H1 (cell line): ENCODE results near the gene HAO2. TPM values are rescaled to one million over a fixed set of nuclear protein-coding genes. Genes with fewer than 3 reads are reported as not detected.

Source experiments
- CTCF ChIA-PET: fragments of 300-600 bp; sonication (Branson Sonifier 250); formaldehyde crosslinking; loops from one replicate; lab custom pipeline; 2021; ENCODE audit not compliant: partially characterized antibody; lab: Charles Lee
- POLR2A ChIA-PET: fragments of 300-600 bp; sonication (Branson Sonifier 250); formaldehyde crosslinking; loops from one replicate; lab custom pipeline; 2021; ENCODE audit warnings: inconsistent platforms; ENCODE audit not compliant: partially characterized antibody; lab: Charles Lee
- DNase-seq, 2 experiments: peaks; one replicate each; pipeline versions ENCODE4 v3.0.0 to v3.0.0-alpha.2; 2010 to 2022; ENCODE audit warnings: low spot score in 2 of 2, low read depth in 1 of 2, mixed read lengths in 1 of 2
- FAIRE-seq: peaks from 2 replicates; lab custom pipeline; 2011; peaks lifted over from hg19 to GRCh38; lab: Jason Lieb, UNC
- H2AFZ ChIP-seq: 2 replicates; pipeline ENCODE4 v1.8.1; 2012; ENCODE audit warnings: low read length, inconsistent platforms
- H2AK5ac ChIP-seq: 2 replicates; pipeline ENCODE4 v1.6.1; 2013; ENCODE audit warnings: low read depth, low read length
- H2BK120ac ChIP-seq: replicated peaks from 2 replicates; pipeline ENCODE3; 2013; ENCODE audit warnings: low read depth, low read length, inconsistent platforms
- H2BK12ac ChIP-seq: 2 replicates; pipeline ENCODE4 v1.6.1; 2013; ENCODE audit warnings: low read depth, low read length
- H2BK15ac ChIP-seq: 2 replicates; pipeline ENCODE4 v1.6.1; 2013; ENCODE audit warnings: low read length
- H2BK20ac ChIP-seq: 2 replicates; pipeline ENCODE4 v1.6.1; 2013; ENCODE audit warnings: low read length
- H2BK5ac ChIP-seq: 2 replicates; pipeline ENCODE4 v1.6.1; 2013; ENCODE audit warnings: low read depth, low read length
- H3K14ac ChIP-seq: 2 replicates; pipeline ENCODE4 v1.6.1; 2013; ENCODE audit warnings: inconsistent platforms; ENCODE audit not compliant: insufficient read length
- H3K18ac ChIP-seq: 2 replicates; pipeline ENCODE4 v1.6.1; 2013; ENCODE audit warnings: low read length; ENCODE audit errors: extremely low read depth
- H3K23ac ChIP-seq: 2 replicates; pipeline ENCODE4 v1.6.1; 2013; ENCODE audit warnings: inconsistent platforms; ENCODE audit not compliant: insufficient read length
- H3K23me2 ChIP-seq: 2 replicates; pipeline ENCODE4 v1.6.1; 2013; ENCODE audit warnings: low read depth, low read length
- H3K27ac ChIP-seq: 2 replicates; pipeline ENCODE4 v1.6.1; 2011; ENCODE audit warnings: low read depth, low read length, inconsistent platforms
- H3K27me3 ChIP-seq, 4 experiments: replicated peaks in 1 of 4; 1 replicate in 1 of 4; 2 replicates in 3 of 4; pipeline versions ENCODE4 v1.6.1 to v1.8.1; 2011 to 2013; ENCODE audit warnings: low read length in 3 of 4, mild to moderate bottlenecking in 3 of 4, inconsistent platforms in 2 of 4, mixed read lengths in 2 of 4, moderate library complexity in 1 of 4; ENCODE audit not compliant: control insufficient read depth in 3 of 4, insufficient read depth in 3 of 4; ENCODE audit errors: extremely low read depth in 1 of 4
- H3K36me3 ChIP-seq, 4 experiments: 2 replicates each; pipeline versions ENCODE4 v1.6.1 to v1.8.1; 2011 to 2013; ENCODE audit warnings: mild to moderate bottlenecking in 4 of 4, low read length in 3 of 4, moderate library complexity in 2 of 4, control low read depth in 1 of 4, inconsistent platforms in 1 of 4; ENCODE audit not compliant: insufficient read depth in 4 of 4, control insufficient read depth in 2 of 4
- H3K4ac ChIP-seq: replicated peaks from 2 replicates; pipeline ENCODE3; 2013; ENCODE audit warnings: low read length, low read depth, mixed read lengths, inconsistent platforms; ENCODE audit not compliant: insufficient read length
- H3K4me1 ChIP-seq, 4 experiments: replicated peaks in 1 of 4; 1 replicate in 1 of 4; 2 replicates in 3 of 4; pipeline versions ENCODE4 v1.6.1 to v1.8.1; 2011 to 2013; ENCODE audit warnings: low read length in 3 of 4, inconsistent platforms in 2 of 4, mixed read lengths in 1 of 4; ENCODE audit not compliant: insufficient read depth in 4 of 4, control insufficient read depth in 3 of 4
- H3K4me2 ChIP-seq, 2 experiments: 2 replicates each; pipeline versions ENCODE4 v1.6.1 to v1.8.1; 2011 to 2013; ENCODE audit warnings: low read depth in 2 of 2, low read length in 2 of 2, control low read depth in 1 of 2, inconsistent platforms in 1 of 2, mild to moderate bottlenecking in 1 of 2; ENCODE audit not compliant: insufficient read depth in 1 of 2
- H3K4me3 ChIP-seq, 4 experiments: fragments of 200-600, 300-600 bp in 1 of 4; sonication (generic), shearing (Covaris generic), sonication (Bioruptor Twin) in 1 of 4; 2 replicates each; pipeline versions ENCODE4 v1.5.1 to v1.8.1; 2011 to 2016; ENCODE audit warnings: low read length in 4 of 4, low read depth in 3 of 4, control low read depth in 2 of 4, inconsistent platforms in 2 of 4, mild to moderate bottlenecking in 2 of 4, mixed read lengths in 1 of 4, moderate library complexity in 1 of 4; ENCODE audit not compliant: insufficient read depth in 2 of 4; ENCODE audit errors: extremely low read depth in 1 of 4
- H3K56ac ChIP-seq: replicated peaks from 2 replicates; pipeline ENCODE3; 2013; ENCODE audit warnings: low read depth, mild to moderate bottlenecking, mixed read lengths, low read length, inconsistent platforms; ENCODE audit not compliant: insufficient read length
- H3K79me1 ChIP-seq: 2 replicates; pipeline ENCODE4 v1.6.1; 2013; ENCODE audit warnings: low read depth, low read length, control low read depth
- H3K79me2 ChIP-seq, 2 experiments: 2 replicates each; pipeline versions ENCODE4 v1.6.1 to v1.8.1; 2012 to 2013; ENCODE audit warnings: low read length in 2 of 2, mild to moderate bottlenecking in 2 of 2, inconsistent platforms in 1 of 2; ENCODE audit not compliant: insufficient read depth in 2 of 2, control insufficient read depth in 1 of 2
- H3K9ac ChIP-seq, 4 experiments: replicated peaks in 1 of 4; 1 replicate in 1 of 4; 2 replicates in 3 of 4; pipeline versions ENCODE4 v1.6.1 to v1.8.1; 2011 to 2013; ENCODE audit warnings: low read depth in 3 of 4, low read length in 3 of 4, control low read depth in 2 of 4, mild to moderate bottlenecking in 2 of 4, moderate library complexity in 2 of 4, inconsistent platforms in 1 of 4; ENCODE audit errors: extremely low read depth in 1 of 4
- H3K9me3 ChIP-seq, 2 experiments: 2 replicates each; pipeline versions ENCODE4 v1.6.1 to v1.8.1; 2012 to 2013; ENCODE audit warnings: mild to moderate bottlenecking in 2 of 2, moderate library complexity in 2 of 2, control low read depth in 1 of 2, inconsistent platforms in 1 of 2, low read depth in 1 of 2, low read length in 1 of 2, mixed read lengths in 1 of 2; ENCODE audit not compliant: insufficient read depth in 2 of 2
- H4K20me1 ChIP-seq, 2 experiments: replicated peaks in 1 of 2; 2 replicates each; pipeline versions ENCODE3 to v1.8.1; 2011 to 2013; ENCODE audit warnings: inconsistent platforms in 2 of 2, low read length in 2 of 2, mild to moderate bottlenecking in 1 of 2; ENCODE audit not compliant: insufficient read depth in 2 of 2, control insufficient read depth in 1 of 2
- H4K5ac ChIP-seq: 2 replicates; pipeline ENCODE4 v1.6.1; 2013; ENCODE audit warnings: low read length, low read depth, mixed read lengths, inconsistent platforms; ENCODE audit not compliant: insufficient read length
- H4K8ac ChIP-seq: 2 replicates; pipeline ENCODE4 v1.8.0; 2013; ENCODE audit warnings: mild to moderate bottlenecking, moderate library complexity, low read length, inconsistent platforms; ENCODE audit not compliant: insufficient read depth; ENCODE audit errors: extremely low read depth
- H4K91ac ChIP-seq: replicated peaks from 2 replicates; pipeline ENCODE3; 2013; ENCODE audit warnings: low read length, mixed read lengths, inconsistent platforms; ENCODE audit not compliant: insufficient read length
- BCL11A ChIP-seq, 2 experiments: IDR thresholded peaks; one replicate each; pipeline ENCODE4 v1.6.1; 2011; ENCODE audit warnings: low read depth in 2 of 2, low read length in 2 of 2, mild to moderate bottlenecking in 2 of 2
- CTCF ChIP-seq, 3 experiments: IDR thresholded peaks; 1 replicate in 2 of 3; 2 replicates in 1 of 3; pipeline versions ENCODE4 v1.5.1 to v1.6.1; 2011; ENCODE audit warnings: low read length in 3 of 3, mild to moderate bottlenecking in 3 of 3, inconsistent platforms in 2 of 3, low read depth in 1 of 3, moderate library complexity in 1 of 3; ENCODE audit not compliant: insufficient read depth in 1 of 3; ENCODE audit errors: control extremely low read depth in 1 of 3
- JUN ChIP-seq: IDR thresholded peaks from 2 replicates; pipeline ENCODE4 v1.6.1; 2011; ENCODE audit warnings: low read depth, mild to moderate bottlenecking, improper control_type of control experiment, low read length
- RAD21 ChIP-seq, 2 experiments: IDR thresholded peaks in 1 of 2; conservative IDR thresholded peaks in 1 of 2; 2 replicates each; pipeline ENCODE4 v1.6.1; 2011; ENCODE audit warnings: low read depth in 2 of 2, low read length in 2 of 2, improper control_type of control experiment in 1 of 2, inconsistent platforms in 1 of 2, mild to moderate bottlenecking in 1 of 2, moderate library complexity in 1 of 2
- SIN3A ChIP-seq, 2 experiments: IDR thresholded peaks in 1 of 2; conservative IDR thresholded peaks in 1 of 2; 2 replicates each; pipeline ENCODE4 v1.6.1; 2011 to 2012; ENCODE audit warnings: low read length in 2 of 2, improper control_type of control experiment in 1 of 2, low read depth in 1 of 2, mild to moderate bottlenecking in 1 of 2
- SIRT6 ChIP-seq: IDR thresholded peaks from one replicate; pipeline ENCODE4 v1.7.1; 2012; ENCODE audit warnings: low read length, inconsistent platforms
- SIX5 ChIP-seq: IDR thresholded peaks from 2 replicates; pipeline ENCODE4 v1.6.1; 2011; ENCODE audit warnings: mild to moderate bottlenecking, low read depth, low read length
- SP1 ChIP-seq: IDR thresholded peaks from 2 replicates; pipeline ENCODE4 v1.6.1; 2011; ENCODE audit warnings: low read depth, low read length
- SP2 ChIP-seq: IDR thresholded peaks from 2 replicates; pipeline ENCODE4 v1.6.1; 2012; ENCODE audit warnings: mild to moderate bottlenecking, low read length, inconsistent platforms
- SP4 ChIP-seq: IDR thresholded peaks from 2 replicates; pipeline ENCODE4 v1.6.1; 2012; ENCODE audit warnings: low read length, inconsistent platforms
- SRF ChIP-seq: IDR thresholded peaks from 2 replicates; pipeline ENCODE4 v1.6.1; 2011; ENCODE audit warnings: mild to moderate bottlenecking, low read depth, low read length, moderate library complexity
- TBP ChIP-seq: IDR thresholded peaks from 2 replicates; pipeline ENCODE4 v1.6.1; 2011; ENCODE audit warnings: low read depth, low read length, improper control_type of control experiment
- ZNF274 ChIP-seq: IDR thresholded peaks from 2 replicates; pipeline ENCODE4 v1.7.0; 2012; ENCODE audit warnings: low read length, borderline replicate concordance; ENCODE audit errors: extremely low read depth
- polyA plus RNA-seq, 7 experiments: library from polyadenylated mRNA; depleted of rRNA in 3 of 7; stranded (reverse) in 5 of 7; unstranded in 2 of 7; fragments of >200 nt in 5 of 7; fragments of 200-250 nt in 2 of 7; gene quantifications; 1 replicate in 5 of 7; 2 replicates in 1 of 7; 4 replicates in 1 of 7; pipeline versions ENCODE4 v1.2.1 to v1.2.3, GENCODE V29; 2011 to 2013; ENCODE audit warnings: missing spikeins in 2 of 7, mixed read lengths in 2 of 7
- total RNA-seq: library from RNA; stranded (reverse); fragmentation: NEBNext Ultra II Directional; extraction: Animal tissue kit (Norgen Biotek cat#: 25700); gene quantifications from 2 replicates; pipeline ENCODE4 v1.2.1, GENCODE V29; 2021

The HAO2 gene
- total and polyA plus RNA-seq, 2 of the 8 experiments (the other 6 are each of a cell fraction or from before 2014, with no cell fraction given): not detected

- Histone ChIP-seq H3K79me2 (no peaks in the 10 kb centered on the region), H4K5ac (no peak overlapping the region), H3K18ac (no peak overlapping the region), H2BK12ac (no peak overlapping the region), H2BK5ac (no peak overlapping the region), H3K36me3 (no peaks in the 10 kb centered on the region), H2AK5ac (no peak overlapping the region), H2AFZ (no peak overlapping the region), H3K4me2 (no peak overlapping the region), H4K8ac (no peak overlapping the region), H3K23me2 (no peaks in the 10 kb centered on the region), H2BK20ac (no peak overlapping the region), H3K23ac (no peak overlapping the region), H2BK120ac (no peak overlapping the region), H3K27ac (no peak overlapping the region), H3K27me3 (no peaks in the 10 kb centered on the region), H4K91ac (no peak overlapping the region), H3K4ac (no peak overlapping the region), H3K79me1 (no peaks in the 10 kb centered on the region), H2BK15ac (no peak overlapping the region), H3K4me3 (no peak overlapping the region), H4K20me1 (no peaks in the 10 kb centered on the region), H3K56ac (no peak overlapping the region), H3K9me3 (no peaks in the 10 kb centered on the region), H3K14ac (no peak overlapping the region), H3K9ac (no peak overlapping the region), H3K4me1 (0 out of 7 replicates have a peak, but pooled peaks cover 0 to 2% (median 0%) of the 10 kb centered on the region in 4 experiments)
- FAIRE-seq: no peak
- ChIA-PET POLR2A (no interaction called here), CTCF (interaction anchor here (0.9 to 2.0 kb wide), 4 partner anchors 10 to 26 kb away, joined by 3 to 9 read pairs (median 4); no protein-coding TSS in a partner anchor)
- no peak for DNase-seq
- TF ChIP-seq SP1 (no peak), SIRT6 (no peak), TBP (no peak), BCL11A (IDR thresholded peaks at IDR 0.05; ENCODE audit: low read depth in 2 of 2, low read length in 2 of 2) (no peak), JUN (no peak), ZNF274 (no peak), SIX5 (no peak), SRF (no peak), SIN3A (conservative IDR thresholded peaks at IDR 0.05 in 1 of 2, IDR thresholded peaks at IDR 0.05 in 1 of 2; ENCODE audit: low read depth in 1 of 2, low read length in 2 of 2) (no peak), SP2 (no peak), CTCF (IDR thresholded peaks at IDR 0.05; ENCODE audit: control extremely low read depth in 1 of 3, insufficient read depth in 1 of 3, low read depth in 1 of 3, low read length in 3 of 3) (peak in 1 of 3 experiments; percentile 15; a peak in 1 of 4 replicates), RAD21 (IDR thresholded peaks at IDR 0.05 in 1 of 2, conservative IDR thresholded peaks at IDR 0.05 in 1 of 2; ENCODE audit: low read depth in 2 of 2, low read length in 2 of 2) (peak in 1 of 2 experiments; percentile 8; a peak in 1 of 4 replicates), SP4 (no peak)
Measured at GRCh38 chr1:119420638-119421037, 52.1 kb downstream of the HAO2 start.
